HepG2 (cell line): ENCODE data around the gene GDPD5. TPM values are rescaled to one million over a fixed set of nuclear protein-coding genes. Genes with fewer than 3 reads are reported as not detected.

Experiments
- ATAC-seq: fragments of 200-7000 bp; cut with Tn5 transposase; 3 replicates; pipeline ENCODE4 v1.9.1; 2020; ENCODE audit warnings: mild to moderate bottlenecking, moderate library complexity
- BruUV-seq: library from RNA; stranded (reverse); fragments of 400-500 nt; replicated peaks from 2 replicates; lab custom pipeline; 2021; lab: Mats Ljungman, UMichigan
- CTCF ChIA-PET: fragments of 300-600 bp; formaldehyde crosslinking; extraction: SDS; loops from one replicate; lab custom pipeline; 2021; ENCODE audit warnings: low total read pairs, inconsistent platforms, low intra/inter-chr PET ratio; lab: Yijun Ruan, JAX
- POLR2A ChIA-PET: fragments of 350-600 bp; sonication (Branson Sonifier 250); formaldehyde crosslinking; loops from one replicate; lab custom pipeline; 2020; ENCODE audit warnings: antibody characterized with exemption, inconsistent platforms; lab: Yijun Ruan, JAX
- DNase-seq: peaks from one replicate; pipeline ENCODE4 v3.0.0-alpha.2; 2015; ENCODE audit warnings: low spot score
- FAIRE-seq: peaks from 3 replicates; lab custom pipeline; 2011; peaks lifted over from hg19 to GRCh38; lab: Jason Lieb, UNC
- H2AFZ ChIP-seq: one replicate; pipeline ENCODE4 v1.6.1; 2011; ENCODE audit warnings: low read length, inconsistent platforms
- H3K27ac ChIP-seq: fragments of 300-600 bp; 3 replicates; pipeline ENCODE4 v1.8.0; 2011; ENCODE audit warnings: mixed run types, mild to moderate bottlenecking, mixed read lengths, low read length, inconsistent platforms; ENCODE audit not compliant: insufficient read depth; ENCODE audit errors: extremely low read length
- H3K27me3 ChIP-seq, 2 experiments: fragments of 200-600 bp in 1 of 2; 2 replicates in 1 of 2; 3 replicates in 1 of 2; pipeline versions ENCODE4 v1.6.0 to v1.8.0; 2011; ENCODE audit warnings: low read length in 2 of 2, mild to moderate bottlenecking in 2 of 2, moderate library complexity in 2 of 2, inconsistent platforms in 1 of 2; ENCODE audit not compliant: insufficient read depth in 2 of 2, control insufficient read depth in 1 of 2
- H3K36me3 ChIP-seq, 2 experiments: fragments of 200-600 bp in 1 of 2; replicated peaks in 1 of 2; 2 replicates in 1 of 2; 3 replicates in 1 of 2; pipeline versions ENCODE4 v1.5.1 to v1.8.0; 2011; ENCODE audit warnings: low read length in 2 of 2, inconsistent platforms in 1 of 2; ENCODE audit not compliant: insufficient read depth in 2 of 2, control insufficient read depth in 1 of 2
- H3K4me1 ChIP-seq: 2 replicates; pipeline ENCODE4 v1.5.1; 2012; ENCODE audit warnings: low read length, inconsistent platforms; ENCODE audit not compliant: insufficient read depth
- H3K4me2 ChIP-seq: 2 replicates; pipeline ENCODE4 v1.6.0; 2011; ENCODE audit warnings: low read depth, low read length, inconsistent platforms
- H3K4me3 ChIP-seq, 3 experiments: fragments of 200-600 bp in 1 of 3; sonication (generic), shearing (Covaris generic) in 1 of 3; replicated peaks in 1 of 3; 2 replicates each; pipeline ENCODE4 v1.5.1; 2011 to 2016; ENCODE audit warnings: low read length in 3 of 3, inconsistent platforms in 2 of 3, low read depth in 2 of 3, mild to moderate bottlenecking in 2 of 3, control low read depth in 1 of 3, mixed read lengths in 1 of 3; ENCODE audit not compliant: insufficient read depth in 1 of 3
- H3K79me2 ChIP-seq: one replicate; pipeline ENCODE4 v1.6.1; 2011; ENCODE audit warnings: low read length, inconsistent platforms; ENCODE audit not compliant: insufficient read depth
- H3K9ac ChIP-seq: 2 replicates; pipeline ENCODE4 v1.6.0; 2011; ENCODE audit warnings: mild to moderate bottlenecking, low read depth, low read length, inconsistent platforms; ENCODE audit not compliant: insufficient read depth
- H3K9me3 ChIP-seq: 2 replicates; pipeline ENCODE4 v1.5.1; 2012; ENCODE audit warnings: mild to moderate bottlenecking, low read length
- H4K20me1 ChIP-seq: 2 replicates; pipeline ENCODE4 v1.6.0; 2011; ENCODE audit warnings: inconsistent platforms, mild to moderate bottlenecking, low read length, moderate library complexity; ENCODE audit not compliant: insufficient read depth
- AKNA ChIP-seq: sonication (generic); formaldehyde crosslinking; IDR thresholded peaks from 2 replicates; pipeline ENCODE4 v1.4.0; 2020; ENCODE audit warnings: missing genetic modification reagents, borderline replicate concordance
- HES4 ChIP-seq: sonication (generic); formaldehyde crosslinking; IDR thresholded peaks from 2 replicates; pipeline ENCODE4 v1.9.0; 2021; ENCODE audit warnings: mild to moderate bottlenecking, missing genetic modification reagents, borderline replicate concordance
- KLF12 ChIP-seq: sonication (generic); formaldehyde crosslinking; IDR thresholded peaks from 2 replicates; pipeline ENCODE4 v1.4.0; 2020; ENCODE audit warnings: missing genetic modification reagents, borderline replicate concordance
- SIN3A ChIP-seq: IDR thresholded peaks from 2 replicates; pipeline ENCODE4 v1.6.1; 2011; ENCODE audit warnings: low read depth, mild to moderate bottlenecking, control low read depth, low read length, borderline replicate concordance
- SIN3B ChIP-seq: fragments of 150-350 bp; IDR thresholded peaks from 2 replicates; pipeline ENCODE4 v1.6.1; 2014; ENCODE audit warnings: low read length
- ZNF296 ChIP-seq: sonication (generic); formaldehyde crosslinking; conservative IDR thresholded peaks from 2 replicates; pipeline ENCODE4 v1.5.0; 2020; ENCODE audit warnings: mild to moderate bottlenecking, missing genetic modification reagents
- ZNF768 ChIP-seq: sonication (generic); formaldehyde crosslinking; IDR thresholded peaks from 2 replicates; pipeline ENCODE4 v1.4.0; 2020; ENCODE audit warnings: missing genetic modification reagents
- WGBS: methylation state at CpG from one replicate; pipeline ENCODE4 v1.1.6; 2017; ENCODE audit warnings: low lambda C conversion rate; 5-methylcytosine and 5-hydroxymethylcytosine counted together
- in situ Hi-C: cut with HindIII; loops from 2 replicates; pipeline ENCODE4 v1.10.0; 2017; ENCODE audit warnings: low pct_unique_long_range_greater_than_20kb; ENCODE audit not compliant: extremely low pct_ligation_motif_present
- intact Hi-C: fragments of 100-400 bp; cut with micrococcal nuclease; formaldehyde crosslinking; loops from one replicate; pipeline ENCODE4 v1.10.0; 2022; ENCODE audit not compliant: unreplicated experiment
- polyA plus RNA-seq, 8 experiments: library from polyadenylated mRNA; depleted of rRNA in 3 of 8; stranded (reverse) in 7 of 8; unstranded in 1 of 8; fragments of >200 nt; fragmentation: Illumina TruSeq in 4 of 8; extraction: Trizol in 4 of 8; gene quantifications; 2 replicates each; pipeline versions ENCODE4 v1.2.1 to v1.2.3, GENCODE V29; 2011 to 2016; ENCODE audit warnings: low read depth in 4 of 8, missing spikeins in 1 of 8, mixed read lengths in 1 of 8; ENCODE audit not compliant: insufficient read depth in 1 of 8
- total RNA-seq, 5 experiments: library from RNA; depleted of rRNA; stranded (reverse); fragments of >200 nt; fragmentation: Illumina TruSeq; extraction: Trizol; gene quantifications; 2 replicates each; pipeline ENCODE4 v1.2.3, GENCODE V29; 2016; ENCODE audit warnings: low read depth in 1 of 5

GDPD5 gene
- total and polyA plus RNA-seq, 2 of the 13 experiments (the other 11 are each of a cell fraction or from before 2014, with no cell fraction given): 55.0 to 67.5 TPM

DNA sequence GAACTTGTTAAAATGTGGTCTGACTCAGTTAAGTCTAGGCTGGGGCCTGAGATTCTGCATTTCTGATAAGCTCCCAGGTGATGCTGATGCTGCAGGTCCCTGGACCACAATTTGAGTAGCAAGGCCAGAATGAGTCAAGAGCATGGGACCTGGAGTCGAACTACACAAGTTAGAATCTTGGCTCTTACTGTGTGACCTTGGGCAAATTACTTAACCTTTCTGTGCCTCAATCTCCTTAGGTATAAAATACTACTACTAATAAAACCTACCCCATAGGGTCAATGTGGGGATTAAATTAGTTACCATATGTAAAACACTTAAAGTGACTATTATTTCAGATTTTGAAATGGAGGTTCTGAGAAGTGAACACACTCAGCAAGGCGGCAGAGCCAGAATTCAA lies 34.3 kb downstream of the GDPD5 start:
- POLR2A ChIA-PET: no interaction called here
- Histone ChIP-seq H3K9ac (no peak overlapping the region), H2AFZ (no peak overlapping the region), H3K79me2 (peaks cover 1% of the 10 kb centered on the region), H3K4me2 (no peak overlapping the region), H3K4me1 (peaks cover 10% of the 10 kb centered on the region), H4K20me1 (peaks cover 21% of the 10 kb centered on the region), H3K4me3 (no peak overlapping the region), H3K27me3 (no peaks in the 10 kb centered on the region), H3K27ac (no peak overlapping the region), H3K9me3 (no peaks in the 10 kb centered on the region), H3K36me3 (peaks cover 9 to 32% of the 10 kb centered on the region in 2 experiments)
- WGBS: 96% methylated on average over 2 of the region's 2 CpGs
- FAIRE-seq (no peak), DNase-seq (no peak), ATAC-seq (no peak)
- BruUV-seq: no TSS peak
- CTCF ChIA-PET: no interaction called here
- in situ Hi-C loops (no loop called here), intact Hi-C loops (no loop called here)
- TF ChIP-seq SIN3A (no peak), ZNF768 (peak; percentile 11; the same call in 1 of the 2 replicates), KLF12 (CRISPR knock-in tag) (no peak), ZNF296 (CRISPR knock-in tag) (no peak), SIN3B (no peak)

DNA sequence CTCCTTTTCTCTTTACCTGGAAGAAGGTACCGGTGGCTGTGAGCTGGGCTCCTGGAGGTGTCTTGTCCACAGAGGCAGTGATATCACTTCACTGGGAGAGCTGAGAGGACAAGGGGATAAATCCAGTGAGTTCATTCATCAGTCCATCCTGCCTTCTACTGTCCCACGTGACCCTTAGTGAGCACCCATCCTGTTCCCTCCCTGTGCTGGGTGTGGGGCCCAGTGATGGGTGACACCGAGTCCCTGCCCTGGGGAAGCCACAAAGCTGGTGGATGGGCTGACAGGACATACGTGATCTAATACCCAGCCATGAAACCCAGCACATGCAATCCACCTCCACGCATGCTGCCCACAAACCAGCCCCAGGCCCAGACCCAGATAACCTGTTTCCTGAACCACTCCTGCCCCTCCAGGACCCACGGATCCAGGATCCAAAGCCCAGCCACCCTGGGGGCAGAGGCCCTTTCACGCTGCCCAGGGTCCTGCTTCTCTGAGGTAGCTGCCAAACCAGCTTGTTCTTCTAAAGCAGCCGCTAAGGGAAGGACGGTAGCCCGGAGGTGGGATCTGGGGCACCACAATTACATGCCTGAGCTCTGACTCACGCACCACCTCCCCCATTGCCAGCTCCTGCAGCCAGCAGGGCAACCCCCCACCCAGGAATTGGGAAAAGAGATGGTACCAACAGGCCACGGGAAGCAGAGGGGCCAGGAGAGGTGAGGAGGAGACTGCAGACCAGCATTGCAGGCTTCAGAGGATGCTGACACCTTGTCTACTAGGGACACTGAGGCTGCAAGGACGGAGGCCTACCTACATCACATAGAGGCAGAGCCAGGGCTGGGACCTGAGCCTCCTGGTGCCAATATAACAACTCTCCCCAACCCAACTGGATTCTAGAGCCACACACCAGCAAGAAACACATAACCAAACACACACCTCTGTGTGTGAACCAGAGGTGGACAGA lies 35.2 kb downstream of the GDPD5 start:
- no peaks in the 10 kb centered on the region for H3K9me3 ChIP-seq
- H3K79me2 ChIP-seq: peaks cover 1% of the 10 kb centered on the region
- H3K9ac ChIP-seq: no peak overlapping the region
- intact Hi-C loops: no loop called here
- H3K4me1 ChIP-seq: peaks cover 4% of the 10 kb centered on the region
- POLR2A ChIA-PET: no interaction called here
- no peak overlapping the region for H3K4me3 ChIP-seq
- FAIRE-seq (no peak), ATAC-seq (no peak), DNase-seq (no peak)
- H3K27ac ChIP-seq: no peak overlapping the region
- H3K27me3 ChIP-seq: no peaks in the 10 kb centered on the region
- no TSS peak for BruUV-seq
- TF ChIP-seq HES4: no peak
- no peak for TF ChIP-seq AKNA (CRISPR knock-in tag)
- no peak overlapping the region for H2AFZ ChIP-seq
- in situ Hi-C loops: no loop called here
- CTCF ChIA-PET: no interaction called here
- WGBS: 92% methylated on average over 11 of the region's 13 CpGs
- peaks cover 22% of the 10 kb centered on the region for H4K20me1 ChIP-seq
- H3K4me2 ChIP-seq: no peak overlapping the region
- H3K36me3 ChIP-seq: peaks cover 9 to 36% of the 10 kb centered on the region in 2 experiments
